ENCODE results near the gene FZD10. TPM values are rescaled to one million over a fixed set of nuclear protein-coding genes. Genes with fewer than 3 reads are reported as not detected.

The FZD10 gene
- total and polyA plus RNA-seq, 8 donors: 0.12 to 3.2 (median 0.72) TPM; not detected in 3

GRCh38 chr12:130128790-130129735 lies 33.2 kb upstream of the FZD10 start:
- no peaks in the 10 kb centered on the region for H3K36me3 ChIP-seq
- H3K27me3 ChIP-seq: peaks cover 0 to 32% (median 4%) of the 10 kb centered on the region in 3 donors
- 76 to 86% (median 80%) methylated on average over 14 to 15 of the region's 15 CpGs for WGBS, 5 donors
- no peak overlapping the region for H3K4me3 ChIP-seq
- H3K9me3 ChIP-seq: peaks cover 0 to 18% (median 13%) of the 10 kb centered on the region in 4 donors
- intact Hi-C loops (cut with DNase I; ENCODE audit: low total_unique reads): no loop called here
- H3K27ac ChIP-seq: peak overlapping the region in 1 of 5 donors; percentile 38
- H3K4me1 ChIP-seq: no peaks in the 10 kb centered on the region
- TF ChIP-seq POLR2A (IDR thresholded peaks at IDR 0.05) (no peak), EP300 (IDR thresholded peaks at IDR 0.05) (no peak), CTCF (IDR thresholded peaks at IDR 0.05) (no peak), POLR2AphosphoS5 (IDR thresholded peaks at IDR 0.05) (no peak)
- no peak for DNase-seq

GRCh38 chr12:130130346-130130745 lies 31.9 kb upstream of the FZD10 start:
- peaks cover 0 to 18% (median 13%) of the 10 kb centered on the region in 4 donors for H3K9me3 ChIP-seq
- H3K27me3 ChIP-seq: peaks cover 0 to 38% (median 4%) of the 10 kb centered on the region in 3 donors
- no peaks in the 10 kb centered on the region for H3K4me1 ChIP-seq
- 72 to 82% (median 79%) methylated on average over 6 of the region's 6 CpGs for WGBS, 5 donors
- intact Hi-C loops (cut with DNase I; ENCODE audit: low total_unique reads): no loop called here
- H3K36me3 ChIP-seq: no peaks in the 10 kb centered on the region
- TF ChIP-seq POLR2AphosphoS5 (IDR thresholded peaks at IDR 0.05) (no peak), EP300 (IDR thresholded peaks at IDR 0.05) (no peak), POLR2A (IDR thresholded peaks at IDR 0.05) (no peak), CTCF (IDR thresholded peaks at IDR 0.05) (no peak)
- no peak overlapping the region for H3K27ac ChIP-seq
- no peak overlapping the region for H3K4me3 ChIP-seq
- DNase-seq: no peak

- H3K4me1 ChIP-seq: no peaks in the 10 kb centered on the region
- intact Hi-C loops (cut with DNase I; ENCODE audit: low total_unique reads): no loop called here
- H3K4me3 ChIP-seq: no peak overlapping the region
- H3K36me3 ChIP-seq: no peaks in the 10 kb centered on the region
- no peak for DNase-seq
- 69 to 81% (median 74%) methylated on average over 12 to 14 of the region's 14 CpGs for WGBS, 5 donors
- H3K27ac ChIP-seq: no peak overlapping the region
- peaks cover 0 to 18% (median 13%) of the 10 kb centered on the region in 4 donors for H3K9me3 ChIP-seq
- no peak for TF ChIP-seq EP300 (IDR thresholded peaks at IDR 0.05)
- no peak for TF ChIP-seq POLR2AphosphoS5 (IDR thresholded peaks at IDR 0.05)
- TF ChIP-seq POLR2A (IDR thresholded peaks at IDR 0.05): no peak
- TF ChIP-seq CTCF (IDR thresholded peaks at IDR 0.05): no peak
- H3K27me3 ChIP-seq: peaks cover 0 to 38% (median 4%) of the 10 kb centered on the region in 3 donors
Observed at GRCh38 chr12:130131025-130131424, 31.2 kb upstream of the FZD10 start.

- H3K36me3 ChIP-seq: no peaks in the 10 kb centered on the region
- whole genome bisulfite sequencing, 5 donors: 55 to 72% (median 61%) methylated on average over 8 of the region's 8 CpGs
- no peak for DNase-seq
- no peak overlapping the region for H3K4me3 ChIP-seq
- no peak for TF ChIP-seq CTCF (IDR thresholded peaks at IDR 0.05)
- no peak overlapping the region for H3K27ac ChIP-seq
- peaks cover 0 to 38% (median 4%) of the 10 kb centered on the region in 3 donors for H3K27me3 ChIP-seq
- H3K4me1 ChIP-seq: no peaks in the 10 kb centered on the region
- peaks cover 0 to 18% (median 13%) of the 10 kb centered on the region in 4 donors for H3K9me3 ChIP-seq
- intact Hi-C loops (cut with DNase I; ENCODE audit: low total_unique reads): no loop called here
Observed at GRCh38 chr12:130131801-130132200, 30.5 kb upstream of the FZD10 start.
